ENCODE data around the gene TGFBI.

TGFBI gene

GRCh38 chr5:136058972-136059354 is 30.2 kb downstream of the TGFBI start:
- Histone ChIP-seq H3K4me3 (ENCODE audit: low read length) (no peak overlapping the region), H3K9ac (ENCODE audit: low read depth, low read length) (peak overlapping the region; percentile 57), H3K4me1 (ENCODE audit: control insufficient read depth, insufficient read depth, low read length) (peaks cover 61% of the 10 kb centered on the region)

GRCh38 chr5:136060963-136061362 is 32.2 kb downstream of the TGFBI start:
- H3K36me3 ChIP-seq (ENCODE audit: insufficient read depth, low read length): peaks cover 86% of the 10 kb centered on the region
- H3K27me3 ChIP-seq (ENCODE audit: control insufficient read depth, insufficient read depth, low read length): no peaks in the 10 kb centered on the region
- no peak overlapping the region for H3K4me3 ChIP-seq (ENCODE audit: low read length)
- peaks cover 47% of the 10 kb centered on the region for H3K4me1 ChIP-seq (ENCODE audit: control insufficient read depth, insufficient read depth, low read length)
- no peak overlapping the region for H3K4me2 ChIP-seq (ENCODE audit: low read length)
- H3K9me3 ChIP-seq (replicated peaks; ENCODE audit: low read length): no peaks in the 10 kb centered on the region
- H3K9ac ChIP-seq (ENCODE audit: low read depth, low read length): no peak overlapping the region

More at GRCh38 chr5:136058972-136059354, 30.2 kb downstream of the TGFBI start:
- Histone ChIP-seq H3K36me3 (ENCODE audit: insufficient read depth, low read length) (peaks cover 88% of the 10 kb centered on the region), H3K9me3 (replicated peaks; ENCODE audit: low read length) (no peaks in the 10 kb centered on the region), H3K4me2 (ENCODE audit: low read length) (no peak overlapping the region), H3K27me3 (ENCODE audit: control insufficient read depth, insufficient read depth, low read length) (no peaks in the 10 kb centered on the region)

- H3K9me3 ChIP-seq (replicated peaks; ENCODE audit: low read length): no peaks in the 10 kb centered on the region
- peaks cover 43% of the 10 kb centered on the region for H3K4me1 ChIP-seq (ENCODE audit: control insufficient read depth, insufficient read depth, low read length)
- no peaks in the 10 kb centered on the region for H3K27me3 ChIP-seq (ENCODE audit: control insufficient read depth, insufficient read depth, low read length)
- H3K4me2 ChIP-seq (ENCODE audit: low read length): no peak overlapping the region
- H3K36me3 ChIP-seq (ENCODE audit: insufficient read depth, low read length): peaks cover 85% of the 10 kb centered on the region
- no peak overlapping the region for H3K9ac ChIP-seq (ENCODE audit: low read depth, low read length)
- no peak overlapping the region for H3K4me3 ChIP-seq (ENCODE audit: low read length)
Observed at GRCh38 chr5:136061630-136062365, 33.0 kb downstream of the TGFBI start.

GRCh38 chr5:136062366-136063274 is 33.8 kb downstream of the TGFBI start:
- Histone ChIP-seq H3K27me3 (ENCODE audit: control insufficient read depth, insufficient read depth, low read length) (no peaks in the 10 kb centered on the region), H3K9ac (ENCODE audit: low read depth, low read length) (no peak overlapping the region), H3K4me3 (ENCODE audit: low read length) (no peak overlapping the region), H3K4me1 (ENCODE audit: control insufficient read depth, insufficient read depth, low read length) (peaks cover 35% of the 10 kb centered on the region), H3K36me3 (ENCODE audit: insufficient read depth, low read length) (peaks cover 79% of the 10 kb centered on the region), H3K9me3 (replicated peaks; ENCODE audit: low read length) (no peaks in the 10 kb centered on the region), H3K4me2 (ENCODE audit: low read length) (no peak overlapping the region)

GRCh38 chr5:136063778-136064465 is 35.1 kb downstream of the TGFBI start:
- peaks cover 22% of the 10 kb centered on the region for H3K4me1 ChIP-seq (ENCODE audit: control insufficient read depth, insufficient read depth, low read length)
- H3K27me3 ChIP-seq (ENCODE audit: control insufficient read depth, insufficient read depth, low read length): no peaks in the 10 kb centered on the region
- peaks cover 78% of the 10 kb centered on the region for H3K36me3 ChIP-seq (ENCODE audit: insufficient read depth, low read length)
- no peaks in the 10 kb centered on the region for H3K9me3 ChIP-seq (replicated peaks; ENCODE audit: low read length)
- no peak overlapping the region for H3K4me2 ChIP-seq (ENCODE audit: low read length)
- no peak overlapping the region for H3K9ac ChIP-seq (ENCODE audit: low read depth, low read length)
- no peak overlapping the region for H3K4me3 ChIP-seq (ENCODE audit: low read length)

- Histone ChIP-seq H3K4me2 (ENCODE audit: low read length) (no peak overlapping the region), H3K36me3 (ENCODE audit: insufficient read depth, low read length) (peaks cover 73% of the 10 kb centered on the region), H3K27me3 (ENCODE audit: control insufficient read depth, insufficient read depth, low read length) (no peaks in the 10 kb centered on the region), H3K4me3 (ENCODE audit: low read length) (no peak overlapping the region), H3K9ac (ENCODE audit: low read depth, low read length) (no peak overlapping the region), H3K9me3 (replicated peaks; ENCODE audit: low read length) (no peaks in the 10 kb centered on the region), H3K4me1 (ENCODE audit: control insufficient read depth, insufficient read depth, low read length) (peaks cover 16% of the 10 kb centered on the region)
Observed at GRCh38 chr5:136064510-136064909, 35.7 kb downstream of the TGFBI start.

- H3K9ac ChIP-seq (ENCODE audit: low read depth, low read length): no peak overlapping the region
- no peaks in the 10 kb centered on the region for H3K9me3 ChIP-seq (replicated peaks; ENCODE audit: low read length)
- H3K4me2 ChIP-seq (ENCODE audit: low read length): no peak overlapping the region
- H3K4me1 ChIP-seq (ENCODE audit: control insufficient read depth, insufficient read depth, low read length): peaks cover 9% of the 10 kb centered on the region
- H3K27me3 ChIP-seq (ENCODE audit: control insufficient read depth, insufficient read depth, low read length): no peaks in the 10 kb centered on the region
- H3K36me3 ChIP-seq (ENCODE audit: insufficient read depth, low read length): peaks cover 72% of the 10 kb centered on the region
- no peak overlapping the region for H3K4me3 ChIP-seq (ENCODE audit: low read length)
Observed at GRCh38 chr5:136065588-136065987, 36.8 kb downstream of the TGFBI start.

- H3K4me3 ChIP-seq (ENCODE audit: low read length): no peak overlapping the region
- H3K27me3 ChIP-seq (ENCODE audit: control insufficient read depth, insufficient read depth, low read length): no peaks in the 10 kb centered on the region
- no peaks in the 10 kb centered on the region for H3K9me3 ChIP-seq (replicated peaks; ENCODE audit: low read length)
- H3K4me1 ChIP-seq (ENCODE audit: control insufficient read depth, insufficient read depth, low read length): peaks cover 9% of the 10 kb centered on the region
- no peak overlapping the region for H3K9ac ChIP-seq (ENCODE audit: low read depth, low read length)
- no peak overlapping the region for H3K4me2 ChIP-seq (ENCODE audit: low read length)
- H3K36me3 ChIP-seq (ENCODE audit: insufficient read depth, low read length): peaks cover 69% of the 10 kb centered on the region
Observed at GRCh38 chr5:136066661-136067271, 38.0 kb downstream of the TGFBI start.

- H3K9ac ChIP-seq (ENCODE audit: low read depth, low read length): no peak overlapping the region
- no peak overlapping the region for H3K4me2 ChIP-seq (ENCODE audit: low read length)
- H3K36me3 ChIP-seq (ENCODE audit: insufficient read depth, low read length): peaks cover 63% of the 10 kb centered on the region
- no peaks in the 10 kb centered on the region for H3K9me3 ChIP-seq (replicated peaks; ENCODE audit: low read length)
- H3K4me3 ChIP-seq (ENCODE audit: low read length): no peak overlapping the region
- peaks cover 9% of the 10 kb centered on the region for H3K4me1 ChIP-seq (ENCODE audit: control insufficient read depth, insufficient read depth, low read length)
- H3K27me3 ChIP-seq (ENCODE audit: control insufficient read depth, insufficient read depth, low read length): no peaks in the 10 kb centered on the region
Observed at GRCh38 chr5:136067422-136067821, 38.6 kb downstream of the TGFBI start.

GRCh38 chr5:136070486-136071285 is 41.9 kb downstream of the TGFBI start:
- H3K4me1 ChIP-seq (ENCODE audit: control insufficient read depth, insufficient read depth, low read length): peaks cover 5% of the 10 kb centered on the region
- H3K9me3 ChIP-seq (replicated peaks; ENCODE audit: low read length): no peaks in the 10 kb centered on the region
- H3K4me3 ChIP-seq (ENCODE audit: low read length): no peak overlapping the region
- peaks cover 31% of the 10 kb centered on the region for H3K36me3 ChIP-seq (ENCODE audit: insufficient read depth, low read length)
- H3K27me3 ChIP-seq (ENCODE audit: control insufficient read depth, insufficient read depth, low read length): no peaks in the 10 kb centered on the region
- H3K4me2 ChIP-seq (ENCODE audit: low read length): no peak overlapping the region
- no peak overlapping the region for H3K9ac ChIP-seq (ENCODE audit: low read depth, low read length)
